LHCN-M2 (cell line): ENCODE results near the gene KLHL12. TPM values are rescaled to one million over a fixed set of nuclear protein-coding genes. Genes with fewer than 3 reads are reported as not detected.

Source experiments
- DNase-seq: peaks from one replicate; pipeline ENCODE4 v3.0.0-alpha.2; 2012; ENCODE audit warnings: low read depth
- polyA plus RNA-seq: library from polyadenylated mRNA; unstranded; fragments of >200 nt; gene quantifications from one replicate; pipeline ENCODE4 v1.2.1, GENCODE V29; 2012; ENCODE audit warnings: missing spikeins
- total RNA-seq: library from RNA; depleted of rRNA; stranded (reverse); fragments of >200 nt; gene quantifications from 2 replicates; pipeline ENCODE4 v1.2.3, GENCODE V29; 2014; rRNA removed

KLHL12 gene
- 30.7 and 35.6 TPM in 2 replicates for total RNA-seq
- polyA plus RNA-seq = 18.2 TPM

- peak; percentile 97 for DNase-seq
These were observed at the start of gene KLHL12 for GRCh38 chr1:202926581-202927491. KLHL12 (minus strand) TSS chr1:202927234; CDS start chr1:202925162, 2,072 bp downstream.

GRCh38 chr1:202976633-202977032 lies 49.6 kb upstream of the KLHL12 start:
- DNase-seq = no peak

DNA sequence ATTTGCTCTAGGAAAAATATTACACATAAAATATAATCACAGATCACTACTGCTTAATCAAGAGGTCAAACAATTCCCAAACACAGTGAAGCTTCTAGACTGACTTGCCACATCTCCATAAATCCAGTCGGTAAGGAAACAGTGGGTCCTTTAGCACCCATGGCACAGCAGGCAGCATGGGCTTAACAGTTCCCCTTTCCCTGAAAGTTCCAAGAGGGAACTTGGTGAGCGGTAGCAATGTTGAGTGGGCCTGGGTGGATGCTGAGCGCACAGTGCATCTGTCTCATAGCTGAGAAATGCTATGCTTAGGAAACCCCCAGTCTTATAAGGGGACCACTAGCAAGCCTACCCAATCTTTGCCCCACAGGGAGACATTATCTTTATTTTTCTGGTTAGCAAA lies 47.8 kb upstream of the KLHL12 start:
- no peak for DNase-seq

- DNase-seq = no peak
These were observed 45.0 kb upstream of the KLHL12 start for GRCh38 chr1:202972046-202972445.

- peak; percentile 71 for DNase-seq
These were observed 41.9 kb upstream of the KLHL12 start for GRCh38 chr1:202968895-202969295.

DNA sequence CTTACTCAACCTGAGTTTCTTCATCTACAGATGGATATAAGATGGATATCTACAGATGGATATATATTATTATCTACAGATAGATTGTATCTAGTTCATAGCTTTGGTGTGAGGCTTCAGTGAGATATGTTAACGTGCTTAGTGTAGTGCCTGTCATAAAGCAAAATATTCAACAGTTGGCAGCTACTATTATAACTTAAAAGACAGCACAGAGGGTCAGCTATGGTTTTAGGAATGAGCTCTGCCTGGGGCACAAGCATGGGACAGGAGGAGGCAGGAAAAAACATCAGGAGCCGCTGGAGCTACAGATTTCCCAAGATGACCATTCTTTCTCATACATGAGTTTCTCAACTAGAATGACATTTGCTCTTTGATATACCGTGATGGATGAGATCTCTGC lies 41.3 kb upstream of the KLHL12 start:
- no peak for DNase-seq

DNA sequence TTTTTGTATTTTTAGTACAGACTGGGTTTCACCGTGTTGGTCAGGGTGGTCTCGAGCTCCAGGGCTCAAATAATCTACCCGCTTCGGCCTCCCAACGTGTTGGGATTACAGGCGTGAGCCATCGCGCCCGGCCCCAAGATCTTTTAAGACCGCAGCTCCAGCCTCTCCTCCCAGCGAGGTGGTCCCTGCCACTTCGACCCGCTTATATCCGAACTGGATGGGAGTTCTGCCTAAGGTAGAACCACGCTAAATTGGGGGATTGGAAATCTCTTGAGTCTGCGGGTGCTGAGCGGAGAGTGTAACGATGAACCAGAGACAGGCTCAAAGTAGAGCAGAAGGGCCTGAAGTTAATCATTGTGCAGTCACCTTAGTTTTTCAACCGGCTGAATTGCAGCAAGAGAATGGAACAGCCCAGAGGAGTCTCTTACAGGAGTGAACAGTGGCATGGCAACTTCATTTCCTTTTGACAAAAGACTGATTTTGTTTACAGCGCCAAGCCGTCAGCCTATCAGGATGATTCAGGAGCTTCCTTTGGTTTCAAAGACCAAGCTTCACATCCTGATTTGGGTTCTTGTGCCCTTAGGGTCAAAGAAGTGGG lies 40.7 kb upstream of the KLHL12 start:
- DNase-seq = no peak

GRCh38 chr1:202966006-202966898 lies 39.2 kb upstream of the KLHL12 start:
- no peak for DNase-seq

DNA sequence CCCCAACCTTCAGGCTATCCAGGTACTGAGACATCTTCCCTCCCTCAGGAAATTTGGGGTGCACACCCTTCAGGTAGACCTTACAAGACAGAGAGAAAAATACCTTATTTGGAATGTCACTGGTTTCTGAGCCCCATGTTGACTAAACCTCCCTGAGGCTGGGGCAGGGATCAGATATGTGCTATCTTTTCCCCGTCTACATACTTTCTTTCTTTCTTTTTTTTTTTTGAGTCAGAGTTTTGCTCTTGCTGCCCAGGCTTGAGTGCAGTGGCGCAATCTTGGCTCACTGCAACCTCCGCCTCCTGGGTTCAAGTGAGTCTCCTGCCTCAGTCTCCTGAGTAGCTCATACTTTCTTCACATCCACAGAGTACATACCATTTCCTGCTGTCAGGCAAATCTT lies 38.4 kb upstream of the KLHL12 start:
- no peak for DNase-seq

DNA sequence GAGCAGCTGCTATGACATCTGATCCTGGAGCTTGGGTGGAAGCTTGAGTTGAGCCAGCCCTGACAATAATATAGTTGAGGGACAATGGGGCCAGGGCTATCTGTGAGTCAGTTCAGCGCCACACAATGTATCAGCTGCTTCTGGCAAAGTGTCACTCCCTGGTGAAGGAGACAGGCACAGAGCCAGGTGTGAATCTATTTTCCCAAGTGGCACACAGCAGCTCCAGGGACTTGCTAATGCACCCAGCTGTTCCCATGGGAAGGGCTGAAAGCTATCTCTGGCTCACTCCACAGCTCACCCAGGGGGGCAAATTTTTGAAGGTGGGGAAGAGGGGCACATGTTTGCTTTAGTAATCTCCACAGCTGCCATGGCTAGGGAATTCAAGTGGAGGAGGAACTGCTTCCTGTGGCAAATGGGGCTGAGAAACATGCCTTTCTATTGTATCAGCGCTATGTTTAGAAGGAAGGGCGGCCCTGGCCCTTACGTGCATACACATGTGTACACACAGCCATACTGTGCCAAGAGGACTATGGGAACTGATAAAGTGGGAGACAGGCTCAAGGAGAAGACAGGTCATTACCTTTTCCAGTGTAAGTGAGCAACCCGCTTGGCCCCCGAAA lies 37.9 kb upstream of the KLHL12 start:
- peak; percentile 97 for DNase-seq

DNA sequence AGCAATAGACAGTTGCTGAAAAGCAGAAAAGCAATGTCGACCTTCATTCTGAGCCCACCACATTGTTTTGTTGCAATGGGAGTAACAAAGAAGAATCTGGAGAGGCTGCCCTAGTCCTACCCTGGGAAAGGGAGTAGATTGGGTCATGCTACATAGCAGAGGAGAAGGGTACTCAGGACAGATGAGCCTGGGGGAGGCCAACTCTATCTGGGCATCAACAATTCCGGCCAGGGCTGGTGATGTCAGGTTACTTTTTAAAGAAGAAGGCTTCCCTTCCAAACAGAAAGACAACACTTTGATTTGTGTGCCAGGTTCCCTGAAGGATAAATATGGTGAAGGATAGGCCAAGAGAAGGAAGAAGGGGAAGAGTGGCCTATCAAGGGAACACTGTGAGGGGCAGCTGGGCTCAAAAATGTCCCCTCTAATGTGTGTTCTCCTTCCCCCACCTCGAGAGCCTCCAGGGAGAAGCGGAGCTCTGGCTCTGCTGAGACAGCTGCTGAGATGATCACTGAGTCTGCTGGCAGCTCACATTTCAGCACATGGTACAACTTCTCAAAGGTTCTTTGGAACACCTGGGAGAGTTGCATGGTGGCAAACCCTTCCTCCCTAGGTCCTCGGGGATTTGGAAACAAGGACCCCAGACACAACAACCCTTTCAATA lies 34.3 kb upstream of the KLHL12 start:
- no peak for DNase-seq

DNA sequence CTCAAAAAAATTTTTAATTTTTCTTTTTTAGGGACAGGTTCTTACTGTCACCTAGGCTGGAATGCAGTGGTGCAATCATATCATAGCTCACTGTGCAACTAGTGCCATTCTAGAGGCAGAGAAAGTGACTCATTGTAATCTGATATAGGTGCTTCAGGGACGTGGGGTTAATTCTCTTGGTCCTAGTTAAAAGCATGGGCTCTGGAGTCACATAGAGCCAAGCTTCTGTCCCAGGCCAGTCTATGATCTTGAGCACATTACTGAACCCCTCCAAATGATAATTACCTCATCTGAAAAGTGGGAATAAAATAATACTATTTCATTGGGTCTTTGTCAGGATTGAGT lies 32.2 kb upstream of the KLHL12 start:
- DNase-seq = peak; percentile 78

DNA sequence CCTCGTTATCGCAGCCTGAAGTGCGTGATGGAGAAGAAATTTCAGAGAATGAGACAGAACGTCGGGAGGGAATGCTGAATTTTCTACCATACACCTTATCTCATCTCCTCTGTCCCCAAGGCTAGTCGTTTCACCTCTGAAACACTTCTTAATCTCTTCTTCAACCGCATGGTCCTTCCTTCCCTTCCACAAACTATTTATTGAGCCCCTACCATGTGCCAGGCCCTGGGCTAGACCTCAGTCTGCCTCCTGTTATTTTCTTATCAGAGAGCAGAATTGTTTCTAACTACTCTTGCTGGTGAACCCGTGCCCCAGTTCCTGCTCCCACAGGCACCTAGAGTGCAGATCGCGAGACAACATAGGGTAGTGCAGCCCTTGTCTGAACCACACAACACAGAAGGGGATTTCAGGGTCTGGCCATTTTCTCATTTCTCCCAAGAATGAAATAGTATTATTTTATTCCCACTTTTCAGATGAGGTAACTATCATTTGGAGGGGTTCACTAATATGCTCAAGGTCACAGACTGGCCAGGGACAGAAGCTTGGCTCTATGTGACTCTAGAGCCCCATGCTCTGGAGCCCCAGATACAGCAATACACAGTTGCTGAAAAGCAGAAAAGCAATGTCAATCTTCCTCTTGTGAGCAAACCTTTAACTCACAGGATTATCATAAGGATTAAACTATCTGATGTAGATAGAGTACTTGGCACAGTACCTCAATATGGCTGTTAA lies 31.7 kb upstream of the KLHL12 start:
- no peak for DNase-seq

DNA sequence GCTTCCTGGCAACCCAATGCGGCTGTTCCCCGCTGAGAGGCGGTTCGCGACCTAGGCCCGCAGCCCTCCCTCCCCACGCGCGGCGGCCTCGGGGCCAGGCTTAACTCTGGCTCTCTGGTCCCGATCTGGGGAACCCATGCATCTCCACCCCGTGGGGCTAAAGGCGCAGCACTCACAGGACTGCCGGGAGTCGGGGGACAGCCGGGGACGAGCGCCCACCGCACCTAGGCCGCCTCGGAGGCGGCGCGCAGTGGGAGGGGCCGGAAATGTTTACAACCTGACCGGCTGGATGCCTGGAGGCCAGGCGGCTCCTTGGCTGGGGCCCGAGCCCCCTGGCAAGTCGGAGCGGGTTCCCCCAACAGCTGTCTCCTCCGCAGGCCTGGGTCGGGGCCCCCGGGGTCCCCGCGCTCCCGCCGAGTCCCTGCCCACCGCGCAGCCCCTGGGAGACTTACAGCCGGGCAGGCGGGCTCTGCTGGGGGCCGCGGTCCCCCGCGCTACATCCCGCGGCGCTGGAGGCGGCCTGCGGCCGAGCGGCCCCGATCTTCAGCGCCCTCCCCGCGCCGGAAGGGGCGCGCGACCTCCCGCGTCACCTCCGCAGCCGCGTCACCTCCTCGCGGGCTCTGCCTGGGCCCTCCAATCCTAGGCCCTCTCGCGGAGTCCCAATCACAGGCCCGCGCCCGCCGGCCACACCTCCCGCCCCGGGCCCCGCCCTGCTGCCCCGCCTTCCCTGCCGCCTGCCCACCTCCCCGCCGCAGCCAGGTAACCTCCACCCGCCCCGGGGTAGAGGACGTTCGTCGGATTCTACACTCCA lies 30.9 kb upstream of the KLHL12 start, which contains the start of gene ADIPOR1:
Gene ADIPOR1, minus strand, starts transcription at position 580 of the 811 bp plus-strand sequence. CDS start 7,242 bp downstream, outside the sequence.
- DNase-seq = peak; percentile 70

DNA sequence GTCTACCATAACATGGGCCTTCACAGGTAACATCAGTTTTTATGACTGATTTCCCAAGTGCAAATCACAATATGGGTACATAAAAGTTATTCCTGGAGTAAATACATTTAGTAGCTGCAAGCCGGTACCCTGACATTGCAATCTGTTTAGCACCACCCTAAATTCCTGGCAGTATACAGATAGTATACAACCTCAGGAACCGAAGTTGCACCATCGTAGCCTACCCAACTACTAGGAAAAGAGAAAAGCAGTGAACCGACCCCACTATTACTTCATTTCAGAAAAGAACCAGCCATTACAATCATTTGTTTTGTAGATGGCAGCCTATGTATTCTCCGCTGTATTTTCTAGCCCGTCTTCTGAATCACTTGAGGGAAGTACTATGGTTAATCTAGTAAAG lies 29.9 kb upstream of the KLHL12 start:
- no peak for DNase-seq

- DNase-seq = no peak
These were observed 27.2 kb upstream of the KLHL12 start for GRCh38 chr1:202954057-202954745.

GRCh38 chr1:202953392-202953791 lies 26.4 kb upstream of the KLHL12 start:
- DNase-seq = no peak

- DNase-seq = peak; percentile 73
These were observed 25.8 kb upstream of the KLHL12 start for GRCh38 chr1:202952818-202953217.

GRCh38 chr1:202952099-202952498 lies 25.1 kb upstream of the KLHL12 start:
- no peak for DNase-seq
